Ecto neural progenitor cell (in vitro differentiated cells): ENCODE measurements around the gene EPHB1.
"Not testable (repeated sequence)": the region's sequence is repeated elsewhere in the genome, so short reads cannot be mapped to it uniquely, and the experiment has no call there.

ENCODE experiments used
- DNase-seq: peaks from one replicate; pipeline ENCODE4 v3.0.0-alpha.2; 2018; ENCODE audit warnings: low spot score

The EPHB1 gene

GRCh38 chr3:135005616-135006015 is 210.6 kb downstream of the EPHB1 start:
- not testable (repeated sequence) for DNase-seq

DNA sequence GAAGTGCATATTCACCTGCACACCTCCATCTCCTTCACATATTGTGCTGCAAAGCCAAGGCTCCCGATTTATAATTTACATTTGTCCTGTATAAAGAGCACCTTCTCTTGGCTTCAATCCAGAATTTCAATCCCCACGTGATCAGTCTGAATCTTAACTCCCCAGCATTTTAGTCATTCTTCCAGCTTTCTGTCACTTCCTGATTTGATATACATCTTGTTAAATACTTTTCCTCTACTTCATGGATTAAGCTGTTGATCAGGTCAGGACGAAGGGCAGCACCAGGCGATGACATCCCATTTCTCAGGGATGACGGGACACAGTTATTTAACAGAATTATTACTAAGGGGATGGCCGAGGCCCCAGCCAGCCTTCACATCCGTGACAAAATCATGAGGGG is 212.5 kb downstream of the EPHB1 start:
- DNase-seq, result no peak

DNA sequence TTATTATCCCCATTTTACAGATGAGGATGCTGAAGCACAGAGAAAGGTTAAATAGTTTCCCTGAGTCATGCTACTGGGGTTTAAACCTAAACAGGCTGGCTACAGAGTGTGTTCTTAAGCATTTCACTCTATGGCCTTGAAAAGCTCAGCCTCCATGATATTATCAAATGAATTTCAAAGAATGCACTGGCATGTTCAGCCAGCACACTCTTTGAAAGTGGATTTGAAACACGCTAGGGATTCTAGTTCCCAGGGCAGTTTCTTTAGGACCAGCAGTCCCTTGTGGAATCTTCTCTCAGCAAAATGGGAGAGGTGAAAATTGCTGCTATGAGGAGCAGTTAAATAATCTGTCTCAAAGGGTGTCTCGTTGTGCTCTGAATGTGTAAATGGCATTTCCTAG is 213.3 kb downstream of the EPHB1 start:
- DNase-seq, result no peak

DNA sequence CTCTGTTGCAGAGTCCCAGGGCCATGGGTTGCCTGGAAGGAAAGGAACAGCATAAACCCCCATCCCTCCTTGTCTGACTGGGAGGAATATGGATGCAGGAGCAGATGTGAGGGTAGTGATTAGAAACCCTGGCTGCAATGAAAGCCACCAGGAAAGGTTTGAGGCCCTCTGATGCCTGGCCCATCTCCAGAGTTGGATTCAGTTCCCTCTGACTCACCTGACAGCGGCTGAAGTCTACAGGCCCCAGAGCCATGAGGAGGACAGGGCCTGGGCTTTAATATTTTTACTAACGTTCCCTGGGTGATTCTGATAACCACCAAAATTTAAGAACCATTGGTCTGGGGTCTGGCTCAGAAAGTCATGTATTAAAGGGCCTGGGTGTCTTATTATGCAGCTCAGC is 214.0 kb downstream of the EPHB1 start:
- DNase-seq, result no peak

GRCh38 chr3:135012101-135012500 is 217.0 kb downstream of the EPHB1 start:
- DNase-seq, result no peak

DNA sequence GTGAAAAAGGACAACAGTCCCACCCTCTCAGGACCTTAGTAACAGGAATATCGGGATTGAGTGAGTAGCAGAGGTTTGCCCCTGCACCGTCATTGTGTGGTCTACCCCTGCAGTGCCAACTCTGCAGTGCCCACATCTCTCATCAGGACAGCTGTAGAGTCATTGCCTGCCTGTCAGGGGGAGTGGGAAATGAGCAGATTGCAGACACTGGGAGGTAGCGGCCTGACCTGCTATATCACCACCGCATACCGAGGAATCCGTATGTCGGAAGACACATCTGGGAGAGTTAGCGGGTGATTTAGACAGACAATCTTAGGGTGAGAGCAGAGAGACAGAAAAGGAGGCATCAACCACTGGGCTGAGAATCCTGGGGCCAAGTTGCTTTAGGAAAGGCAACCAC is 218.1 kb downstream of the EPHB1 start:
- no peak for DNase-seq

GRCh38 chr3:135014566-135014965 is 219.5 kb downstream of the EPHB1 start:
- DNase-seq, result no peak

GRCh38 chr3:135017003-135017893 is 222.2 kb downstream of the EPHB1 start:
- DNase-seq, result no peak

DNA sequence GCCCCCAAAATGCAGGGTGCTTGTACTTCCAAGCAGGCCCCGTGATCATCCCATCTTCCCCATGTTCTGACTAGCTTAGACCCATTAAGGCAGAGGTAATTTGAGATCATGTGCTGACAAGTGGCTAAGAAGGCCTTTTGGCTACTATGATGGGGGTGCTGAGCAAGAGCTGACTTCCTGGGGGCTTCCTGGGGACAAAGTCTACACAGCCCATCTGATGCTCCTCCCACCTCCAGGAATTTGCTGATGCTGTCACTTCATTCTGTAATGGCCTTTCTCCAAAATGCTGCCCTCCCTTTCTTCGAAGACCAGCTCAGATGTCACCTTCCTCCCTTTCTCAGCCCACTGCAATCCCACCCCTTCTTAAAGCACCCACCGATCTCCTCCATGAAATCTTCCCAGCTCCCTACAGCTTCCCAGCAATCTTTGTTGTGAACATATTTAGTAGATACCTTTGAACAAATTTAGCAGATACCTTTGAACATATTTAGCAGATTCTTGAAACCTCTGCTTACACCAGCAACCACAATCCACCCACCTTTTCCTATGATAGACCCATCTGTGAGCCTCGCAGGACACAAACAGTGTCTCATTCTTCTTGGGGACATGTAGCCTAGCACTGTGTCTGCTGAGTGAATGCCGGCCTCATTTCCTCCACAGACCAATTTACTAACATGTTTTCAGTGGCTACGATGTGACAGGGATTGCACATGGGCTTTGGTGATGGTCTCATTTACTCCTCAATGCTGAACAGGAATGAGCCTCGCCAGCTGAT is 223.3 kb downstream of the EPHB1 start:
- DNase-seq, result no peak

- DNase-seq, result no peak
Measured at GRCh38 chr3:135020181-135020580, 225.1 kb downstream of the EPHB1 start.

DNA sequence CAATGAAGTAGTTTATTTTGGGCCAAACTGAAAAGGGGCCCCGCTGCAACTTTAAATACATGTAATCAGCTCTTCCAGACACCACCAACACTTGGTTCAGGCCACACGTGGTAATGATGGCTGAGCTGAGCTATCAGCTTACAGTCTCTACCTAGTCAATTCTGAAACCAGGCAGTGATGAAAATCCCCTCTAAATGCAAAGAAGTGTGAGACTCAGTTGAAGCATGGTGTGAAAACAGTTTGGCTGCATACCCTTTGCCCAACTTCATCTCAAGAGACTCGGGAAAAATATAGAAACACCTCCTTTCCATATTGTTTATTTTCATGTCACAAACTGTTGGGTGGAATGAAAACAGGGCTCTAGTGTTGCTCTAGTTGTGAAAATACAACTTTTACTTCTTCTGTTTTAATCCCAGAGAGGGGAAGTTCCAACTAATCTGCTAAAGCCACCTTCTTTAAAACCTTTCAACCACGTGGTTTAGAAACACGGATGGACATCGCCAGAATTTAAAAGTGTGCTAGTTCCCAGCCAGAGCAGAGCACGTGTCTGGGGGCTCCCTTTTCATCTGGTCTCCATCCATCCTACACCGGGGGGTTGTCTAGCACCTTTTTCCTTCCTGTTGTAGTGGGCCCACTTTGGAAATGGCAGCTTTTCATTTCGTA is 229.1 kb downstream of the EPHB1 start:
- peak; percentile 32 for DNase-seq

DNA sequence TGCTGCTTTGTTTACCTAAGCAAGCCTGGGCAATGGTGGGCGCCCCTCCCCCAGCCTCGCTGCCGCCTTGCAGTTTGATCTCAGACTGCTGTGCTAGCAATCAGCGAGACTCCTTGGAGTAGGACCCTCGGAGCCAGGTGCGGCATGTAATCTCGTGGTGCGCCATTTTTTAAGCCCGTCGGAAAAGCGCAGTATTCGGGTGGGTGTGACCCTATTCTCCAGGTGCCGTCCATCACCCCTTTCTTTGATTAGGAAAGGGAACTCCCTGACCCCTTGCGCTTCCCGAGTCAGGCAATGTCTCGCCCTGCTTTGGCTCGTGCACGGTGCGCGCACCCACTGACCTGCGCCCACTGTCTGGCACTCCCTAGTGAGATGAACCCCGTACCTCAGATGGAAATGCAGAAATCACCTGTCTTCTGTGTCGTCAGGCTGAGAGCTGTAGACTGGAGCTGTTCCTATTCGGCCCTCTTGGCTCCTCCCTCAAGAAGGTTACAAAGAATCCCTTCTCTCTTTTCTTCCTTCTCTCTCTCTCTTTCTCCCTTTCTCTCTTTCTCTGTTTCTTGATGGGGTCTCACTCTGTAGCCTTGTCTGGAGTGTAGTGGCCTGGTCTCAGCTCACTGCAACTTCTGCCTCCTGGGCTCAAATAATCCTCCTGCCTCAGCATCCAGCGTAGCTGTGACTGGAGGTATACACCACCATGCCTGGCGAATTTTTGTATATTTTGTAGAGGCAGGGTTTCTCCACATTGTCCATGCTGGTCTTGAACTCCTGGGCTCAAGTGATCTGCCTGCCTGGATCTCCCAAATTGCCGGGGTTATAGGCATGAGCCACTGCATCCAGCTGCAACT is 235.9 kb downstream of the EPHB1 start:
- not testable (repeated sequence) for DNase-seq

GRCh38 chr3:135033737-135034136 is 238.7 kb downstream of the EPHB1 start:
- no peak for DNase-seq

DNA sequence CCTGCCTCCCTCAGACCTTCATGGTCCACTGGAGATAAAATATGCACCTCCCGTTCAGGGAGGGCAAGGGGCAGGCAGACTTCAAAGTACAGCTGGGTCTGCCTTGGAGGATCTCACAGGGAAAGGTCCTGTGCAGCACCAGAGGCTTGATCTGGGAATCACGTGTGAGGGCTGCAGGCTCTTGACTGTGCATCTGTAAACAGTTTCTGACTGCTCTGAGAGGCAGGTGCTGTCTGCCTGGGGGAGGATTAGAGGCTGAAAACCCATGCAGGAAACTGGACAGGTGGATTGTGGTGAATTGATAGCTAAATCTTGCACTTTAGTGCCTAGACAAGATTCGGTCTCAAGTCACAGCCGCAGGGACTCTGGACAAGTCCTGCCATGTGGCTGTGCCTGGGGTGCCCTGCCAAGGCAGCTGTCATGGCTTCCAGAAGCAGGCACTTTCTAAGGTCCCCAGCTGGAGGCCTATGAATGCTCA is 239.3 kb downstream of the EPHB1 start:
- DNase-seq, result no peak

GRCh38 chr3:135034891-135035440 is 239.9 kb downstream of the EPHB1 start:
- DNase-seq, result no peak

DNA sequence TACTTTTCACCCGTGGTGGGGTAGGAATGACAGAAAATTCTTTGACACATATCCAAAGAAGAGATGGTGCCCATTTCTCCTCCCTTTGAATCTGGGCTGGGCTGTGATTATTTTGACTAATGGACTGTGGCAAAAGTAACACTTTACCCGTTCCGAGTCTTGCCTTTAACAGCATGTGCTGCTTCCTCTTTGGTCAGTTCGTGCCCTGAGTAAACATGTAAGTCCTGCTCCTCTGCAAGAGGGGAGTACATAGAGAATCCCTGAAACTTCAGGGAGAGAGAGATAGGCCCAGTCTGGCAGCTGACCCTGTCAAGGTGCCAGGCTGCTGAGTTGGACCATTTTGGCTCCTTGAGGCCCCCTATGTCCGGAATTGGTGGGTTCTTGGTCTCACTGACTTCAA is 243.1 kb downstream of the EPHB1 start:
- no peak for DNase-seq

GRCh38 chr3:135039536-135039935 is 244.5 kb downstream of the EPHB1 start:
- not testable (repeated sequence) for DNase-seq

- no peak for DNase-seq
Measured at GRCh38 chr3:135040321-135041240, 245.5 kb downstream of the EPHB1 start.

DNA sequence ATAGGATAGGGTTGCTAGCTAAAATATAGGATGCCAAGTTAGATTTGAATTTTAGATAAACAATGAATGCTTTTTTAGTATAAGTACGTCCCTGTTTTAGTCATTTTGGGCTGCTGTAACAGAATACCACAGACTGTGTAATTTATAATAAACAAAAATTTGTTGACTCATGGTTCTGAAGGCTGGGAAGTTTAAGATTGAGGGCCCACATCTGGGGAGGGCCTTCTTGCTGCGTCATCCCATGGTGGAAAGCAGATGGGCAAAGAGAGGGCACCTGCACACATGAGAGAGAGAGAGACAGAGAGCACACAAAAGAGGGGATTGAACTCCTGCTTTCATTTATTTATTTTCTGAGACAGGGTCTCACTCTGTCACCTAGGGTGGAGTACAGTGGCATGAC is 246.5 kb downstream of the EPHB1 start:
- DNase-seq, result no peak

DNA sequence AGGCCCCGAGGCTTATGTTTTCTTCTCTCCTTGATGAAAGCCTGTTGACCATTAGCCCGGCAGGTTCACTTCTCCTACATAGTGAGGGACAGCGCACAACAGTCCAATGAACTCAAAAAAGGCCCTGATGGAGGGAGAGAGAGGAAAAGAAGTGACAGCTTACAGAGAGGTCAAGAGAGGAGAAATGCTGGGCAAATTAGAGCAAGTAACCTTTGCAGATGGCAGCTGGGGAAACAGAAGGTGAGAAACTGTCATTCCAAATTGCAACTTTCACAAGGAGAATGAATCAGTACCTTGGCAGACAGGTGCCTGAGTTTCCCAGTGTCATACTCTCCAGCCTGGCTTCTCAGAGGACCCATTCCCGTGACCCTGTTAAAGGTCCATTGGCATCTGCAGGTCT is 252.0 kb downstream of the EPHB1 start:
- DNase-seq, result no peak
